HTERT RPE-1 (cell line): ENCODE data around the gene MRPS18A.
"Not testable (repeated sequence)": the region's sequence is repeated elsewhere in the genome, so short reads cannot be mapped to it uniquely, and the experiment has no call there.

Experiments
- in situ Hi-C: fragments of 300-500 bp; cut with MboI; formaldehyde crosslinking; loops from 4 replicates; pipeline ENCODE4 v1.14.3; 2020; ENCODE audit warnings: low sequenced_read_pairs

The MRPS18A gene

GRCh38 chr6:43717822-43718221, 30.2 kb upstream of the MRPS18A start:
- in situ Hi-C loops: no loop called here

GRCh38 chr6:43717389-43717788, 29.8 kb upstream of the MRPS18A start:
- in situ Hi-C loops: no loop called here

- in situ Hi-C loops: no loop called here
Observed at GRCh38 chr6:43716099-43716498, 28.5 kb upstream of the MRPS18A start.

- in situ Hi-C loops: no loop called here
Observed at GRCh38 chr6:43715056-43715788, 27.6 kb upstream of the MRPS18A start.

- in situ Hi-C loops: no loop called here
Observed at GRCh38 chr6:43714311-43715055, 26.9 kb upstream of the MRPS18A start.

GRCh38 chr6:43713643-43714310, 26.2 kb upstream of the MRPS18A start:
- in situ Hi-C loops: no loop called here

- in situ Hi-C loops: no loop called here
Observed at GRCh38 chr6:43712579-43712978, 25.0 kb upstream of the MRPS18A start.

GRCh38 chr6:43710576-43710975, 23.0 kb upstream of the MRPS18A start:
- in situ Hi-C loops: no loop called here

GRCh38 chr6:43709654-43710303, 22.2 kb upstream of the MRPS18A start:
- in situ Hi-C loops: no loop called here

GRCh38 chr6:43708860-43709653, 21.5 kb upstream of the MRPS18A start:
- in situ Hi-C loops: no loop called here

- in situ Hi-C loops: no loop called here
Observed at GRCh38 chr6:43707767-43708166, 20.2 kb upstream of the MRPS18A start.

- in situ Hi-C loops: no loop called here
Observed at GRCh38 chr6:43707269-43707668, 19.7 kb upstream of the MRPS18A start.

GRCh38 chr6:43706788-43707187, 19.2 kb upstream of the MRPS18A start:
- in situ Hi-C loops: no loop called here

- in situ Hi-C loops: no loop called here
Observed at GRCh38 chr6:43705996-43706395, 18.4 kb upstream of the MRPS18A start.

GRCh38 chr6:43703512-43704429, 16.2 kb upstream of the MRPS18A start:
- in situ Hi-C loops: no loop called here

- in situ Hi-C loops: no loop called here
Observed at GRCh38 chr6:43702534-43703440, 15.2 kb upstream of the MRPS18A start.

- in situ Hi-C loops: no loop called here
Observed at GRCh38 chr6:43702171-43702533, 14.6 kb upstream of the MRPS18A start.

- in situ Hi-C loops: not testable (repeated sequence)
Observed at GRCh38 chr6:43700939-43701560, 13.5 kb upstream of the MRPS18A start.
